ENCODE results near the gene RAB3GAP1.

RAB3GAP1 gene

GRCh38 chr2:135164431-135164830 is 112.3 kb downstream of the RAB3GAP1 start:
- TF ChIP-seq, protein P1, sequence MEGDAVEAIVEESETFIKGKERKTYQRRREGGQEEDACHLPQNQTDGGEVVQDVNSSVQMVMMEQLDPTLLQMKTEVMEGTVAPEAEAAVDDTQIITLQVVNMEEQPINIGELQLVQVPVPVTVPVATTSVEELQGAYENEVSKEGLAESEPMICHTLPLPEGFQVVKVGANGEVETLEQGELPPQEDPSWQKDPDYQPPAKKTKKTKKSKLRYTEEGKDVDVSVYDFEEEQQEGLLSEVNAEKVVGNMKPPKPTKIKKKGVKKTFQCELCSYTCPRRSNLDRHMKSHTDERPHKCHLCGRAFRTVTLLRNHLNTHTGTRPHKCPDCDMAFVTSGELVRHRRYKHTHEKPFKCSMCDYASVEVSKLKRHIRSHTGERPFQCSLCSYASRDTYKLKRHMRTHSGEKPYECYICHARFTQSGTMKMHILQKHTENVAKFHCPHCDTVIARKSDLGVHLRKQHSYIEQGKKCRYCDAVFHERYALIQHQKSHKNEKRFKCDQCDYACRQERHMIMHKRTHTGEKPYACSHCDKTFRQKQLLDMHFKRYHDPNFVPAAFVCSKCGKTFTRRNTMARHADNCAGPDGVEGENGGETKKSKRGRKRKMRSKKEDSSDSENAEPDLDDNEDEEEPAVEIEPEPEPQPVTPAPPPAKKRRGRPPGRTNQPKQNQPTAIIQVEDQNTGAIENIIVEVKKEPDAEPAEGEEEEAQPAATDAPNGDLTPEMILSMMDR (IDR thresholded peaks at IDR 0.05; ENCODE audit: low read depth, low read length): no peak
- H3K9me3 ChIP-seq: no peaks in the 10 kb centered on the region
- no peak for DNase-seq
- no peak overlapping the region for H3K4me3 ChIP-seq (ENCODE audit: low read depth, low read length)
- no peaks in the 10 kb centered on the region for H3K4me1 ChIP-seq
- no peaks in the 10 kb centered on the region for H3K27me3 ChIP-seq
- no peaks in the 10 kb centered on the region; the same call in 1 of the 2 replicates for H3K36me3 ChIP-seq

DNA sequence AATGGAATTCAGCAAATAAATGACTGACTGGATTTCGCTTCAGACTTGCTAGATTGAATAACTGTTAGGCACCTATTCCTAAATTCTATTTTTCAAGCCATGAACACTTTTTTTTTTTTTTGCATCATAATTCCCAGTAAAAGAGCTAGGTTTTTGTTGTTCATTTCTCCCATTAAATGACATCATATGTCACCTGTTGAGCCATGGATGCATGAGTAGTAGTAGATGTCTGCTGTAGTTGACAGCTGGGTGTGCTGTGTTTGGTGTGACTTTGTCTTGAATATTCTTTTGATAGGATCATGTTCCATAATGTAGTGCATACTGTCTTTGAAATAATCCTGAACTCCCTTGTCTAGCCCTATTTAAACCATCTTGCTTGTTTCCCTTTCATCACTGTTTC is 115.2 kb downstream of the RAB3GAP1 start:
- Histone ChIP-seq H3K36me3 (no peaks in the 10 kb centered on the region; the same call in 1 of the 2 replicates), H3K4me3 (ENCODE audit: low read depth, low read length) (no peak overlapping the region), H3K4me1 (no peaks in the 10 kb centered on the region), H3K9me3 (no peaks in the 10 kb centered on the region), H3K27me3 (no peaks in the 10 kb centered on the region)
- TF ChIP-seq, protein P1 (IDR thresholded peaks at IDR 0.05; ENCODE audit: low read depth, low read length): no peak
- no peak for DNase-seq

- Histone ChIP-seq H3K9me3 (no peaks in the 10 kb centered on the region), H3K4me1 (no peaks in the 10 kb centered on the region), H3K4me3 (ENCODE audit: low read depth, low read length) (no peak overlapping the region), H3K36me3 (no peaks in the 10 kb centered on the region; the same call in 1 of the 2 replicates), H3K27me3 (no peaks in the 10 kb centered on the region)
- DNase-seq: no peak
- TF ChIP-seq, protein P1 (IDR thresholded peaks at IDR 0.05; ENCODE audit: low read depth, low read length): no peak
These were observed 116.2 kb downstream of the RAB3GAP1 start for GRCh38 chr2:135168204-135168856.

GRCh38 chr2:135169900-135170753 is 118.0 kb downstream of the RAB3GAP1 start:
- H3K4me3 ChIP-seq (ENCODE audit: low read depth, low read length): no peak overlapping the region
- no peaks in the 10 kb centered on the region for H3K9me3 ChIP-seq
- no peaks in the 10 kb centered on the region for H3K27me3 ChIP-seq
- DNase-seq: no peak
- H3K36me3 ChIP-seq: no peaks in the 10 kb centered on the region; the same call in 1 of the 2 replicates
- TF ChIP-seq, protein P1 (IDR thresholded peaks at IDR 0.05; ENCODE audit: low read depth, low read length): no peak
- H3K4me1 ChIP-seq: no peaks in the 10 kb centered on the region

DNA sequence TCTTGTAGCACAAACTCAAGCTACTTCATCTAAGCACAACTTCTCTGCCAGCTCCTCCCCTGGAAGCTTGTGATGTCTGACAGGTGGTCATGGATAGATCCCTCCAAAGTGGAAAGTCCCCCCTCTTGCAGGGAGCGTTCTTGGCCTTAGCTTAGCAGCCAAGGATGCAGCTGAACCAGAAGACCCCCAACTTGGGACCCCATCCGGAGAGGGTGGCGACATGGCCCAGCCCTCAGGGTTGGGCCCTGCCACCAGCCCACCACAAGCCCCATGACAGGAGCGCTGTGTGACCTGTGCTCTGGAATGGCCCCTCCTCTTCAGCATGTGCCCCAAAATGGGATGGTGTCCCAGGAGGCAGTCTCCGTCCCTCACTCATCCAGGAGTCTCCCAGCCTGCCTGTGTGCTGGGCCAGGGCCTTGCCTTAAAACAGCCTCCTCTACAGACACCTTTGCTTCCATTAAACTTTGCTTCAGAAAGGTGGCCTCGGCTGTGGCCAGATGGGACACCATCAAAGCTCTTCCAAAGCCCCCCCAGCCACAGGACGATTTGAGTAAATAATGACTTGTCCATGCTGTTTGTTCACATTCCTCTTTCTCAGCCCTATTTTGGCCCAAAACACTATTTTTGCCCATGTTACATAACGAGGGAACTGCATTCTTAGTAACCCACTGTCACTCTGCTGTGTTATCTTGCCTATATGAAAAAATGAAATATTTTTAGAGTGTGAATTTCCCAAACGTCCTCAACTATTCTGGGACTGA is 122.1 kb downstream of the RAB3GAP1 start:
- no peak for DNase-seq
- Histone ChIP-seq H3K4me1 (no peaks in the 10 kb centered on the region), H3K9me3 (no peaks in the 10 kb centered on the region), H3K4me3 (ENCODE audit: low read depth, low read length) (no peak overlapping the region), H3K27me3 (no peaks in the 10 kb centered on the region), H3K36me3 (no peaks in the 10 kb centered on the region; the same call in 1 of the 2 replicates)
- TF ChIP-seq, protein P1 (IDR thresholded peaks at IDR 0.05; ENCODE audit: low read depth, low read length): no peak

All from BE2C (cell line).